Epithelial cell of proximal tubule (primary cell): Measurements from ENCODE around the gene EMC1. TPM values are rescaled to one million over a fixed set of nuclear protein-coding genes. Genes with fewer than 3 reads are reported as not detected.
"Not testable (repeated sequence)": the region's sequence is repeated elsewhere in the genome, so short reads cannot be mapped to it uniquely, and the experiment has no call there.

ENCODE experiments used
- DNase-seq: peaks from one replicate; pipeline ENCODE4 v3.0.0-alpha.2; 2011; ENCODE audit warnings: low read depth
- H3K4me3 ChIP-seq: 2 replicates; pipeline ENCODE4 v1.5.1; 2011; ENCODE audit warnings: low read depth, mild to moderate bottlenecking, low read length
- CTCF ChIP-seq: conservative IDR thresholded peaks from 2 replicates; pipeline ENCODE4 v1.5.1; 2012; ENCODE audit warnings: low read depth, mild to moderate bottlenecking, low read length
- total RNA-seq: library from RNA; depleted of rRNA; stranded (reverse); fragments of >200 nt; gene quantifications from 2 replicates; pipeline ENCODE4 v1.2.3, GENCODE V29; 2015

EMC1 gene
- total RNA-seq, 1 donor from 2014 or later = 28.8 TPM

GRCh38 chr1:19186001-19186400 lies 65.3 kb downstream of the EMC1 start:
- H3K4me3 ChIP-seq = no peak overlapping the region
- TF ChIP-seq CTCF = no peak
- DNase-seq = no peak

GRCh38 chr1:19182223-19182622 lies 69.1 kb downstream of the EMC1 start:
- no peak overlapping the region for H3K4me3 ChIP-seq
- TF ChIP-seq CTCF = no peak
- no peak for DNase-seq

GRCh38 chr1:19180265-19180657 lies 71.1 kb downstream of the EMC1 start:
- not testable (repeated sequence) for DNase-seq, H3K4me3 ChIP-seq

- peak; percentile 47 for TF ChIP-seq CTCF
- DNase-seq = no peak
- no peak overlapping the region for H3K4me3 ChIP-seq
Measured at GRCh38 chr1:19179597-19180264, 71.6 kb downstream of the EMC1 start.

- TF ChIP-seq CTCF = no peak
- DNase-seq = no peak
- H3K4me3 ChIP-seq = no peak overlapping the region
Measured at GRCh38 chr1:19178734-19179398, 72.5 kb downstream of the EMC1 start.

- no peak for TF ChIP-seq CTCF
- DNase-seq = no peak
- no peak overlapping the region for H3K4me3 ChIP-seq
Measured at GRCh38 chr1:19177811-19178210, 73.5 kb downstream of the EMC1 start.

GRCh38 chr1:19169642-19170041 lies 81.7 kb downstream of the EMC1 start:
- no peak for DNase-seq
- no peak for TF ChIP-seq CTCF
- H3K4me3 ChIP-seq = no peak overlapping the region
